Fibroblast of skin of scalp (primary cell): Measurements from ENCODE around the gene SMG6.
A peak's percentile ranks its signal among the peaks of the same experiment; 100 is the strongest.

Experiments
- DNase-seq: peaks from one replicate; pipeline ENCODE4 v3.0.0-alpha.2; 2013

The SMG6 gene

DNA sequence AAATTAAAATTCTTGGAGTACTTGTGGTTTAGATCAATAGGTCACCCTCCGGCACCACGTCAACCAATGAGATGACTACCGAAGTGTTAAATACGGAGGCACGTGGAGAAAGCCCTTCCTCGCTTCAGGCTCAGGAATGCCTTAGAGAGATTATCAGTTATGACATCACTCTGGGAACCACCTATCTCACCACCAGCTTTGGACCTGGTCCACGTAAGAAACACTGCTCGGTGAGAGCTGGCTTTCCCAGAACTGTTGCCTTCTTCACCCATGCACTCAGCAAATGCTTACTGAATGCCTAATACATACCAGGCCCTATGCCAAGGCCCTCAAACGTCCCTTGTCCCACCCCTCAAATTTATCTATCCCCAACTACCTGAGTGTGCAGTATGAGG, 71.3 kb downstream of the SMG6 start:
- DNase-seq: peak; percentile 86

DNA sequence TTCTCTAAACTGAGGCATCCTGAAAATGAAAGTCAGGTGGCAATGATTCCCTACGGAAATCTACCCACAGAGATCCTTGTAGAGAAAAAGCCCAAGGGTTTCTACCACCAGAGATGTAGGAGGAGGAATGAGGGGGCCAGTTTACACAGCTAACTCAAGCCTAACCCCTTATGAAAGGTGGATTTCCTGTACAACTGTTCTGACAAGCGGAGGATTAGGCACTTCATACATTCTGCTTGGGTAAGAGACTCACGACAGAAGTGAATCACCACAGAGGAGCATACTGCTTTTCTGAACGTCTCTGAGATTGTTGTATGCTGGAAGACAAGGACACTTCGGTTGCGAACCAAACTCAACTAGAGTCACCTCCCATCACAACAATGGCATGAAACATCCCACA, 72.7 kb downstream of the SMG6 start:
- no peak for DNase-seq

- no peak for DNase-seq
These were observed 76.4 kb downstream of the SMG6 start for GRCh38 chr17:2227025-2227699.

GRCh38 chr17:2223617-2223927, 80.0 kb downstream of the SMG6 start:
- DNase-seq: no peak

DNA sequence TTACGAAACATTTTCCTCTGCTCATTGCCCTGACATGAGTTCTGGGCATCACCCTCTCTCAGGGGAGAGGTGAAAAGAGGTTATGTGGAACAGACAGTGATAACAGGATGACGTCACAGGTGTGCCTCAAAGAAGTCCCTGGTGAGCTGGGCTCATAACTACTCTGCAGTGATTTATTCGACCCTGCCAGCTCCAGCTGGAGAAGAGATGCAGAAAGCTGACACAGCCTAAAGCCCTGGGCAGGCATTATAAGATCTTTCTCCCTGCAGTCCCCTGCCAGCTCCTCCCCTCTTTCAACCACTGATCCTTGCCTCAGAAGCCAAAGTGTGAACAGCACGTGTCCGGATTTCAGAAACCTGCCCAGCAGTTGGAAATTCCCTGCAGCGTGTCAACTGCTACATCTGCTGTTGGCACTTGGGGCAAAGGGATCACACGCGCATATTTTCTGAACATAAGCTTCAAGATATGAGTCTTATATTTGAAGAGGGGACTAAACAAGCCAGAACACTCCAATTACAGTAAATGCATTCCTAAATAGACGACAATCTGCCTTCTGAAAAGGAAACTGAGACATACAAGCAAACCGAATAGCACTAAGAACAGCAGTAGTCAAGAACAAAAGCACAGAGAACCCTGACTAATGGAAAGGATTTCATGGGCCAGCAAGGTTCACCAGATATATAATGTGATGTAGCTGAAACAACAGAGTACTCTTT, 80.5 kb downstream of the SMG6 start:
- DNase-seq: peak; percentile 59

- no peak for DNase-seq
These were observed 81.3 kb downstream of the SMG6 start for GRCh38 chr17:2222301-2222700.

DNA sequence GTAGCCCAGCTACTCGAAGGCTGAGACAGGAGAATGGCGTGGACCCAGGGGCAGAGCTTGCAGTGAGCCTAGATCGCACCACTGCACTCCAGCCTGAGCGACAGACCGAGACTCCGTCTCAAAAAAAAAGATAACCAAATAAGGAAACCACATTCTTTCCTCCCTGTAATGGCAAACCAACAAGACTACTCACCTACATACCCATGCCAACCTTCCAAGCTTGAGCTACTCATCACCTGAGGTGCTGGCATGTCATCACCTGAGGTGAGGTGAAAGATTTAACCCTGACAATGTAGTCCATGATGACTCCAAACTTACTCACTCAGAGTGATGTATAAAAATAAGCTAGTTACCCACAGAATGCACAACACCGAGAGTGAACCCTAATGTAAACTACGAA, 85.2 kb downstream of the SMG6 start:
- DNase-seq: no peak

DNA sequence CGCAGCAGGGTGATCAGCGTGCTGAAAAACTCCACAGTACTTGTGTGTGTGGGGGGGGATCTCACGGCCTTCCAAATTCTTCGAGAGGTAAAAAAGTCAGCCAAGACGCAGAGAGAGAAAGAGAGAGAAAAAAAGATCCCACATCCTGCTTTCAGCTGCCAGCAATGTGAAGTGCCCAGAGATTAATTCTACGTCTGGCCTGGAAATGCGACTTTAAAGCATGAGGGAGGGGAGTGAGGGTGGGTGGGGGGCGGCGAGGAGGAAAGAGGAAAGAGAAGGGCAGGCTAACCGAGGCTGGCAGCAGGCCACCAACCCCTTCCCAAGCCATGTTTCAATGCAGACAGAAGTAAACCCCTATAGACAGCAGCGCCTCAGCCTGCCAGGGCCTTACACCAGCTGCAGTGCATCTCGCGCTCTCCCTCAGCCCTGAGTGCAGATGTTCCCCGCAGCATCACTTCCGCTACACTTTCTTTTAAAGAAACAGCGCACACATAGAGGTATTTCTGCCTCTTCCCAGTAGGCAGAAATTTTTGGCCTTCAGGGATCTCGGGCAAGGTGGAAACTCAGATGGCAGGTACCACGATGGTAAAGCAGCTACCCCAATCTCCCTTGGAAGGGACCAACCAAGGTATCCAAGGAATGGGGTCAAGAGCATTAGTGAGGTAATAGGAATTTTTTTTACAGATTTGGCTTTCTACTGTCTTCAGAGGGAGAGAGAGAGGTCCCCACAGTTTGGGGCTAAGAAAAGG, 87.8 kb downstream of the SMG6 start:
- DNase-seq: peak; percentile 96

- DNase-seq: peak; percentile 87
These were observed 88.5 kb downstream of the SMG6 start for GRCh38 chr17:2214929-2215615.

- peak; percentile 80 for DNase-seq
These were observed 89.3 kb downstream of the SMG6 start for GRCh38 chr17:2214047-2214928.

- DNase-seq: peak; percentile 69
These were observed 90.2 kb downstream of the SMG6 start for GRCh38 chr17:2213291-2213960.

GRCh38 chr17:2212400-2212981, 91.1 kb downstream of the SMG6 start:
- peak; percentile 73 for DNase-seq

DNA sequence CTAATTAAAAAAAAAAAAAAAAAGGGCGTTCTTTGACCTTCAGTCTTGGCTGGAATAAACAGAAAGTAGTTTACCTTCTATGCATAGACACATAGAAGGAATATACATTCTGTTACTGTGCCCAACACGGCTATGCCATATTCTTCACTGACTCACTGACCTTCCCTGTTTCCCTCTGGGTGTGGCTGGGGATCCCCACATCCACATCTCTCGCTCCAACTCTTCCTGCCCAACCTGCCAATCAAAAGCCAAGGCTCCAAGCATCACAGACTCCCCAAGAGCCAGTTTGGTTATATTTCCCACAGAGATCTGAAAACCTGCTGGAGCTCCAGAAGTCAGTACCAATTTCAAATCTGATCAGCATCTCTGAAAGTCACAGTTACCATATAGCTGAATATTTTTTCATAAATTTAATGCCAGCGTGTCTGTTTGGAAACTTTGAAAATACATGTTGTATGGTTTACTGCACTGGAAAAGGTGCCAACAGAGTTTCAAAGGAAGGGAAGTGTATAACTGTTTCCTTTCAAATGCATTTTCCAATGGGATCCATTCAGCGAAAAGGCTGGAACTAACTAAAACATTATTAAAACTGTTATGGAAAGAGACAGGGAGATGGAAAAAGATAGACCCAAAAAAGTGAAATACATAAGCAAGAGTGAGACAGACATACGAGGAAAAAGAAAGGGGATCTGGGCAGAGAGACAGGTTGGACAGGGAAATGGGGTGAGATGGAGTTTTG, 91.8 kb downstream of the SMG6 start:
- no peak for DNase-seq

GRCh38 chr17:2210726-2211125, 92.9 kb downstream of the SMG6 start:
- no peak for DNase-seq

DNA sequence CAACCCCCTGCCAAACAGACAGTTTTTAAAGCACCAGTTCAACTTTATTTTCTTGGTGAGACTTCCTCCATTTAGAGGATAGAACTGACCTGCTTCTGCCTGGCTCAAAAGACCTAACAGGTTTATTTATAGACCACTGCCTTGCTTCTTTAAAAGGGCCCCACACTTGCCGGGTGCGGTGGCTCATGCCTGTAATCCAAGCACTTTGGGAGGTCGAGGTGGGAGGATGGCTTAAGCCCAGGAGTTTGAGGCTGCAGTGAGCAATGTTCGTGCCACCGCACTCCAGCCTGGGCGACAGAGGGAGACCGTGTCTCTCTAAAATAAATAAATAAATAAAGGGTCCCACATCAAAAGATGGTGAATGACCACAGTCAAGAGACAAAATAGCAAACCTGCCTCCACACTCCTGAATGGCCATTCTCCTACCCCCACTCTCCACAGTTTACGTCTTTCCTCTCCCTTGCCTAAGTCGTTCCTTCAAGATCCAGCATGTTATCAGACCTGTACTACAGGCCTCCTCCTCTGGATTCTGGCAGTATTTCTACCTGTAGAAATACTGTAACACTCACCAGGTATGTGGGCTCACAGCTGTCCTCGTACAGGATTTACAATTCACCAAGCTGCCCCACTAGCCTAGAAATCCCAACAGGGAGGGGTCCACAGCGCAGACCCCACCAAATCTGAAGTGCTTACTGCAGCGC, 95.6 kb downstream of the SMG6 start:
- no peak for DNase-seq

DNA sequence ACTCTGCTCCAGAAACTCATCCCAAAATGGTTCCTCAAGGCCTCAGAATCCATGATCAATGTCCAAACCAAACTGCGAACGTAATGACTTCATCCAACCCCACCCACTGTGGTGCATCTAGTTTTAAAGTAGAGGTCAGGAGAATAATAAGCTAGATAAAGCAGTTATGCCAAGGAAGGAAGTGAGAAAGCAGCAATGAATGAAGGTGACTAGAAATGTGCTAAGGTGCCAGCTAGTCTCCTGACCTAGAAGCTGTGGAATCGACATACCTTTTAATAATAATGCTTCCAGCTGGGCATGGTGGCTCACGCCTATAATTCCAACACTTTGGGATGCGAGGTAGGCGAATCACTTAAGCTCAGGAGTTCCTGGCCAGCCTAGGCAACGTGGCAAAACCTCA, 99.2 kb downstream of the SMG6 start:
- DNase-seq: no peak

DNA sequence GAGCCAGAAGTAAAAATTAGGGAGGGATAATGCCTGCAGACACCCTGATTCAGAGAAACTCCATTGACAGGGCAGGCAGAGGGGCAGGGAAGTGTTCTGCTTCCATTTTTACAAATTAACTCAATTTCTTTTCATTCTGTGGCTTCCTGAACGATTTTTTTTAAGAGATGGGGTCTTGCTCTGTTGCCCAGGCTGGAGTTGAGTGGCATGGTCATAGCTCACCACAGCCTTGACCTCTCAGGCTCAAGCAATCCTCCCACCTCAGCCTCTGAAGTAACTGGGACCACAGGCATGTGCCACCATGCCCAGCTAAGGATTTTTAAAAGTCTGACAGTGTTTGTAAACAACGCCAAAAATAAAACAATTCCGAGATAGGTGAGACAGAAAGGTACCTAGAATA, 99.8 kb downstream of the SMG6 start:
- no peak for DNase-seq

- no peak for DNase-seq
These were observed 100.5 kb downstream of the SMG6 start for GRCh38 chr17:2202996-2203575.

GRCh38 chr17:2202302-2202995, 101.1 kb downstream of the SMG6 start:
- DNase-seq: no peak
